Loucy (cell line): ENCODE data around the gene PVALEF.

Experiments used
- EZH2phosphoT487 ChIP-seq: fragments of 200-600 bp; IDR thresholded peaks from 2 replicates; pipeline ENCODE4 v1.6.1; 2018; ENCODE audit warnings: antibody characterized with exemption, mild to moderate bottlenecking, moderate library complexity, borderline replicate concordance
- TF ChIP-seq, protein P1 (sequence below): fragments of 200-600 bp; sonication (generic); conservative IDR thresholded peaks from 2 replicates; pipeline ENCODE4 v1.5.1; 2014; ENCODE audit warnings: mild to moderate bottlenecking, antibody characterized with exemption, low read length

DNA sequence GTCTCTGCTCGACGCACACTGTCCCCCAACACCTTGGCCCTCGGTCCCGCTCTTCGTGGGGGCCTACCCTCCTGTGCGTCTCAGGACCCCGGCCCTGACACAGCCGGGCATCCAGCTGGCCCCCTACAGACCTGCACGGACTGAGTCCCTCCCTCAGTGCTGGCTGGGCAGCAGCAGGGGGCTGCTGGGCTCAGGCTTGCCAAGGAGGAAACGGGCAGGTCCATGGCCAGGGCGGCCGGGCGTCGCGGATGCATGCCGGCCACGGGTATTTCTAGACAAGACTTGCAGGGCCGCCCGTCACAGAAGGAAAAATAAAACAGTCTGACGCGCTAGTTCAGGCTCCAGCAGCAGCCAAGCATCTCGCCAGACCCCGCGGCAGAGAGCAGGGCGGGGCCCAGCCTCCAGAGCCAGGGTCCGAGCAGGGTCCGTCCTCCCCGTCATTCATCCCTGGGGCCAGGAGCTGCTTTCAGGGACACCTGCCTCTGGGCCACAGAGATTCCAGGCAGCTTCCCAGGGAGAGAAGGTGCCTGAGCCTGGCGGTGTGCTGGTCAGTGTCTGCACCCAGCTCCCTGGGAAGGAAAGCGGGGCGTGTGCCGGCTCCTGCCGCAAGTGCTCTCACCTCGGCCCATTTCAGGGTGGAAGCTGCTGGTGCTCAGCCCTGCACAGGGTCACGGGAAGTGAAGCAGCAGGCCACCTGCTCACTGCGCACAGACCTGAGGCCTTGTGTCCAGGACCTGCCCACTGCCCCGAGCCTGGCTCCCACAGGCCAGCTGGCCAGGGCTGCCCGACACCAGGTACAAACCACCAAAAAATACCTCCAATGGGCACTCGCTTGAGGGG, 7.2 kb upstream of the PVALEF start:
- TF ChIP-seq, protein P1, sequence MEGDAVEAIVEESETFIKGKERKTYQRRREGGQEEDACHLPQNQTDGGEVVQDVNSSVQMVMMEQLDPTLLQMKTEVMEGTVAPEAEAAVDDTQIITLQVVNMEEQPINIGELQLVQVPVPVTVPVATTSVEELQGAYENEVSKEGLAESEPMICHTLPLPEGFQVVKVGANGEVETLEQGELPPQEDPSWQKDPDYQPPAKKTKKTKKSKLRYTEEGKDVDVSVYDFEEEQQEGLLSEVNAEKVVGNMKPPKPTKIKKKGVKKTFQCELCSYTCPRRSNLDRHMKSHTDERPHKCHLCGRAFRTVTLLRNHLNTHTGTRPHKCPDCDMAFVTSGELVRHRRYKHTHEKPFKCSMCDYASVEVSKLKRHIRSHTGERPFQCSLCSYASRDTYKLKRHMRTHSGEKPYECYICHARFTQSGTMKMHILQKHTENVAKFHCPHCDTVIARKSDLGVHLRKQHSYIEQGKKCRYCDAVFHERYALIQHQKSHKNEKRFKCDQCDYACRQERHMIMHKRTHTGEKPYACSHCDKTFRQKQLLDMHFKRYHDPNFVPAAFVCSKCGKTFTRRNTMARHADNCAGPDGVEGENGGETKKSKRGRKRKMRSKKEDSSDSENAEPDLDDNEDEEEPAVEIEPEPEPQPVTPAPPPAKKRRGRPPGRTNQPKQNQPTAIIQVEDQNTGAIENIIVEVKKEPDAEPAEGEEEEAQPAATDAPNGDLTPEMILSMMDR: no peak
- TF ChIP-seq EZH2phosphoT487: no peak
